RWPE1 (cell line): ENCODE measurements around the gene VCX3B.
"Not testable (repeated sequence)": the region's sequence is repeated elsewhere in the genome, so short reads cannot be mapped to it uniquely, and the experiment has no call there.

Experiments used
- CTCF ChIA-PET: fragments of 350-600 bp; sonication (Branson Sonifier 250); formaldehyde crosslinking; extraction: SDS; loops from one replicate; lab custom pipeline; 2021; lab: Yijun Ruan, JAX
- POLR2A ChIA-PET: fragments of 400-600 bp; formaldehyde crosslinking; extraction: SDS; loops from one replicate; lab custom pipeline; 2020; ENCODE audit warnings: antibody characterized with exemption; ENCODE audit not compliant: low non-redundant PET; lab: Yijun Ruan, JAX
- DNase-seq: peaks from one replicate; pipeline ENCODE4 v3.0.0; 2012; ENCODE audit warnings: low spot score
- H3K27ac ChIP-seq: fragments of 450-650 bp; 2 replicates; pipeline ENCODE4 v1.5.1; 2017
- CTCF ChIP-seq: fragments of 450-650 bp; conservative IDR thresholded peaks from 2 replicates; pipeline ENCODE4 v1.5.1; 2017; ENCODE audit warnings: low read depth, mild to moderate bottlenecking

Gene VCX3B

DNA sequence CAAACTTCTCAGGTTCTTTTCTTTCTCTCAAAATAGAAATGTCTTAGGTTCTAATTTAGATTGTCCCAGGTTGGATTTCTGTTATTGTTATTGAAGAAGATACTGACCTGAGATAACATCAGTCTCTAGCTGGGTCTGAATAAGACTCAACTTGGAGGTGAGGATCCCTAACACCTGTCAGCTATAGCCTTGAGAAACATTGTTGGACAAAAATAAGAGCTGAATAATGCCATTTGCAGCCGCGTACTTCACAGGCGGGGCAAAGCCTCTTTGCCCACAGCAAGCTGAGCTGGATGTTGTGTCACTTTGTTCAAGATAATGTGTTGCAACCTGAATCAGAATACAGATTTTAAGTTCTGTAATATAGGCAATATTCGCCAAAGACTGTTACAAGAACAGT is 35.6 kb downstream of the VCX3B start:
- no peak overlapping the region for H3K27ac ChIP-seq
- POLR2A ChIA-PET: no interaction called here
- no peak for DNase-seq
- CTCF ChIA-PET: no interaction called here
- TF ChIP-seq CTCF: no peak

DNA sequence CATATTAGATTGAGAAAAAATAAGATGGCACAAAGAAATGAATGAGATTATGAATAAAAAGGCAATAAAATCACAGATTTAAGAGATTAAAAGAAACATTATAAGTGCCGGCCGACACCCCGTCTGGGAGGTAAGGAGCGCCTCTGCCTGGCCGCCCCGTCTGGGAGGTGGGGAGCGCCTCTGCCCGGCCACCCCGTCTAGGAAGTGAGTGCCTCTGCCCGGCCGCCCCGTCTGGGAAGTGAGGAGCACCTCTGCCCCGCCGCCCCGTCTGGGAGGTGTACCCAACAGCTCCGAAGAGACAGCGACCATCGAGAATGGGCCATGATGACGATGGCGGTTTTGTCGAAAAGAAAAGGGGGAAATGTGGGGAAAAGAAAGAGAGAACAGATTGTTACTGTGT is 37.5 kb downstream of the VCX3B start:
- H3K27ac ChIP-seq, DNase-seq, CTCF ChIA-PET, POLR2A ChIA-PET: not testable (repeated sequence)

GRCh38 chrX:8504451-8504850 is 39.8 kb downstream of the VCX3B start:
- CTCF ChIA-PET: no interaction called here
- no peak for TF ChIP-seq CTCF
- H3K27ac ChIP-seq: no peak overlapping the region
- peak; percentile 50 for DNase-seq
- POLR2A ChIA-PET: no interaction called here
